ENCODE measurements around the gene ARMC8. TPM values are rescaled to one million over a fixed set of nuclear protein-coding genes. Genes with fewer than 3 reads are reported as not detected.

Gene ARMC8
- total and polyA plus RNA-seq, 3 donors from 2014 or later, result 39.5 to 57.2 (median 53.4) TPM

DNA sequence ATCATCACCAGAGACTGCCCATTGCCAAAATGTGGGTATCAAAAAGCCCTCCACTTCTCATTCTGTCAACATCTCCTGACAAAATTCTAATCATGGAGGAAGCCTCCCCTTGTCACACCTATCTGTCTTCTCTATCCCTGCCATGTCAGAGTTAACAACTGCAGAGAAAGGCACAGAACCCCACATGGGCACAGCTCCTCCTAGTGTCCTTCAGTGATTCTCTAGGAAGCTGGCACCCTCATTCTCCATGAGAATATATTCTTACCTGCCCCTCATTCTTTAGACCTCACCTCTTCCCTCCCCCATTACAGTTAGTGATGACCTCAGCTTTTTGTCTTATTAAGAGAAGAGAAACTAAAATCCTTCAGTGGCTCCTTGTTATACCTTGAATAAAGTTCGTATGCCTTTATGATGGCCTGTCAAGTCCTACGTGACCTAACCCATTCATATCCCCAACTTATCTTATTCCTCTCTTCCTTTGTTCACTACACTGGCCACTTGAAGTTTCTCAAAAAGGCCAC lies 97.9 kb downstream of the ARMC8 start:
- no peaks in the 10 kb centered on the region for H3K27me3 ChIP-seq
- intact Hi-C loops (cut with DNase I; ENCODE audit: low total_unique reads), result no loop called here
- 92 to 98% methylated on average over 2 of the region's 2 CpGs for WGBS, 2 donors
- no peaks in the 10 kb centered on the region for H3K4me1 ChIP-seq
- H3K9me3 ChIP-seq, result no peaks in the 10 kb centered on the region
- DNase-seq, result no peak
- H3K36me3 ChIP-seq (ENCODE audit: low read depth, missing control alignments), result no peaks in the 10 kb centered on the region
- no peak overlapping the region for H3K4me3 ChIP-seq
- TF ChIP-seq, protein P1, sequence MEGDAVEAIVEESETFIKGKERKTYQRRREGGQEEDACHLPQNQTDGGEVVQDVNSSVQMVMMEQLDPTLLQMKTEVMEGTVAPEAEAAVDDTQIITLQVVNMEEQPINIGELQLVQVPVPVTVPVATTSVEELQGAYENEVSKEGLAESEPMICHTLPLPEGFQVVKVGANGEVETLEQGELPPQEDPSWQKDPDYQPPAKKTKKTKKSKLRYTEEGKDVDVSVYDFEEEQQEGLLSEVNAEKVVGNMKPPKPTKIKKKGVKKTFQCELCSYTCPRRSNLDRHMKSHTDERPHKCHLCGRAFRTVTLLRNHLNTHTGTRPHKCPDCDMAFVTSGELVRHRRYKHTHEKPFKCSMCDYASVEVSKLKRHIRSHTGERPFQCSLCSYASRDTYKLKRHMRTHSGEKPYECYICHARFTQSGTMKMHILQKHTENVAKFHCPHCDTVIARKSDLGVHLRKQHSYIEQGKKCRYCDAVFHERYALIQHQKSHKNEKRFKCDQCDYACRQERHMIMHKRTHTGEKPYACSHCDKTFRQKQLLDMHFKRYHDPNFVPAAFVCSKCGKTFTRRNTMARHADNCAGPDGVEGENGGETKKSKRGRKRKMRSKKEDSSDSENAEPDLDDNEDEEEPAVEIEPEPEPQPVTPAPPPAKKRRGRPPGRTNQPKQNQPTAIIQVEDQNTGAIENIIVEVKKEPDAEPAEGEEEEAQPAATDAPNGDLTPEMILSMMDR (IDR thresholded peaks at IDR 0.05), result no peak
- TF ChIP-seq POLR2A (IDR thresholded peaks at IDR 0.05), result no peak
- no peak overlapping the region for H3K27ac ChIP-seq

DNA sequence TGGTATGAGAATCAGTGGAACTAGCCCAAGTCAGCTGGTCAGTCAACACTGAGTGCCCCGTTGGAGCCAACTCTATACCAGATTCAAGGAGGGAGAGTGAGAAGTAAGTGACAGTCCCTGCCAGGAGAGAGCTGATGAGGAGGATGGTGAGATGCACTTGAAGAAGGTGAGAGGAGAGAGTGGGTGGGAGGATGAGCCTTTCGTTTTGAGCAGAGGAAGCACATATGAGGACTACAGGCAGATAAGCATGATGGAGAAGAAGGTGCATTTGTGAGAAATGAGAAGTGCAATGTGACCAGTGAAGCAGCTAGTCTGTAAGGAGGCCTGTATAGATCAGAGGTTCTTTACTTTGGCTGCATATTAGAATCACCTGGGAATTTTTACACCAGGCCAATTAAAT lies 102.2 kb downstream of the ARMC8 start:
- H3K4me3 ChIP-seq, result no peak overlapping the region
- no peak overlapping the region for H3K27ac ChIP-seq
- H3K4me1 ChIP-seq, result no peaks in the 10 kb centered on the region
- no peak for DNase-seq
- no peaks in the 10 kb centered on the region for H3K27me3 ChIP-seq
- no peaks in the 10 kb centered on the region for H3K9me3 ChIP-seq
- H3K36me3 ChIP-seq (ENCODE audit: low read depth, missing control alignments), result no peaks in the 10 kb centered on the region
- intact Hi-C loops (cut with DNase I; ENCODE audit: low total_unique reads), result no loop called here
- 86 to 94% methylated on average over 2 of the region's 2 CpGs for WGBS, 2 donors
- TF ChIP-seq, protein P1 (IDR thresholded peaks at IDR 0.05), result no peak
- TF ChIP-seq POLR2A (IDR thresholded peaks at IDR 0.05), result no peak

- 91 to 98% methylated on average over 3 of the region's 3 CpGs for WGBS, 2 donors
- H3K4me3 ChIP-seq, result no peak overlapping the region
- H3K4me1 ChIP-seq, result no peaks in the 10 kb centered on the region
- intact Hi-C loops (cut with DNase I; ENCODE audit: low total_unique reads), result no loop called here
- H3K9me3 ChIP-seq, result no peaks in the 10 kb centered on the region
- no peak for DNase-seq
- no peak overlapping the region for H3K27ac ChIP-seq
- no peaks in the 10 kb centered on the region for H3K27me3 ChIP-seq
- H3K36me3 ChIP-seq (ENCODE audit: low read depth, missing control alignments), result no peaks in the 10 kb centered on the region
- TF ChIP-seq POLR2A (IDR thresholded peaks at IDR 0.05), result no peak
- TF ChIP-seq, protein P1 (IDR thresholded peaks at IDR 0.05), result no peak
Observed at GRCh38 chr3:138289701-138290100, 102.6 kb downstream of the ARMC8 start.

DNA sequence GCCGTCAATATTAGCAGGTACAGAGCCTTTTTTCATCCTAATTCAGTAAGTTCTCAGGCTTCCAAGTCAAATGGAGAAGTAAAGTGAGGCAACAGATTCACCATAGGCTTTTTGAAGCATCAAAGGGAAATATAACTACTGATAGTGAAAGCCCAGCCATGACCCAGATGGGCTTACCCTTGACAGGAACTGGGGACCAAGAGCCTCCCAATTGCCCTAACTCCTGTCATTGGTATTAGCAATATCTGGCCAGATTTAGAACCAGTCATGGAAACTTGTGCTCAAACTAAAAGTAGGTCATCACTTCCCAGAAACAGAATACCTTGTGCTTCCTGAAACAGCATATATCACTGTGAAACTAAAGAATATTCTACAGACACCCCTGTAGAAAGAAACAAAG lies 109.5 kb downstream of the ARMC8 start:
- H3K27ac ChIP-seq, result no peak overlapping the region
- no peaks in the 10 kb centered on the region for H3K4me1 ChIP-seq
- H3K36me3 ChIP-seq (ENCODE audit: low read depth, missing control alignments), result no peaks in the 10 kb centered on the region
- TF ChIP-seq POLR2A (IDR thresholded peaks at IDR 0.05), result no peak
- TF ChIP-seq, protein P1 (IDR thresholded peaks at IDR 0.05), result no peak
- no peaks in the 10 kb centered on the region for H3K27me3 ChIP-seq
- H3K9me3 ChIP-seq, result no peaks in the 10 kb centered on the region
- H3K4me3 ChIP-seq, result no peak overlapping the region
- no peak for DNase-seq
- WGBS, 2 donors, result 92 to 96% methylated on average over 1 of the region's 1 CpG
- intact Hi-C loops (cut with DNase I; ENCODE audit: low total_unique reads), result no loop called here

DNA sequence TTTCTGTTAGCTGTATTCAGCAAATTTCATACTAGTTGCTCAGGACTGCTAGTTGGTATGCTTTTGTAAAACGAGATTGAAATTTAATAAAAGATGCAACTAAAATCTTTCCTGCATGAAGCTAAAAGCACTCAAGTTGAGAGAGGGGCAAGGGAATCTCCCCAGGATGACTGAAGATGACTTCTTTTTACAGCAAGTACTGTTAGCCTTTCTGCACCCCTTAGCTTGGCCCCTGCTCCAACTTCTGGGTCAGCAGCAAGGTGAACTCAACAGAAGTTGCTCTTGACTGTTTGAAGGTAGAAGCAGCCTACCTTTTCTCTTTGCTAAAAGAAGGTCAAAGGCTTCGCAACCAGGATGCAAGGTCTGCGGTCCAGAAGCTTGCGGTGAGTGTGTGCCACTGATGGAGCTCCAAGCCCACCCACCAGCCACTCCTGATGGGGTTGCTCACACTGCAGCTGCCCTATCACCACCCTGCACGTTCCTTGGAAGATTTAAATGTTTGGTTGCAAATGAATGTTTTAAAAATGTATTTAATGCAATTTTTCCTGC lies 110.0 kb downstream of the ARMC8 start:
- no peak for DNase-seq
- no peaks in the 10 kb centered on the region for H3K36me3 ChIP-seq (ENCODE audit: low read depth, missing control alignments)
- intact Hi-C loops (cut with DNase I; ENCODE audit: low total_unique reads), result no loop called here

More for the DNA sequence above, 110.0 kb downstream of the ARMC8 start:
- WGBS, 2 donors, result 76 to 85% methylated on average over 2 to 5 of the region's 5 CpGs
- Histone ChIP-seq H3K27ac (no peak overlapping the region), H3K27me3 (no peaks in the 10 kb centered on the region), H3K4me3 (no peak overlapping the region), H3K9me3 (no peaks in the 10 kb centered on the region), H3K4me1 (no peaks in the 10 kb centered on the region)
- TF ChIP-seq POLR2A (IDR thresholded peaks at IDR 0.05), result no peak
- TF ChIP-seq, protein P1 (IDR thresholded peaks at IDR 0.05), result no peak
